KMS-11 (cell line): ENCODE data around the gene FBH1.
"Not testable (repeated sequence)": the region's sequence is repeated elsewhere in the genome, so short reads cannot be mapped to it uniquely, and the experiment has no call there.

Experiments
- H2AFZ ChIP-seq: fragments of 200-600 bp; sonication (generic); 2 replicates; pipeline ENCODE4 v1.6.1; 2016; ENCODE audit warnings: antibody characterized with exemption, mixed run types, low read depth
- H3K27ac ChIP-seq: fragments of 200-600 bp; sonication (generic); 2 replicates; pipeline ENCODE4 v1.6.1; 2016; ENCODE audit warnings: mild to moderate bottlenecking, mixed run types
- H3K27me3 ChIP-seq: fragments of 200-600 bp; sonication (generic); 2 replicates; pipeline ENCODE4 v1.6.1; 2017; ENCODE audit warnings: mild to moderate bottlenecking, low read depth, mixed run types, moderate library complexity; ENCODE audit not compliant: insufficient read depth
- H3K36me3 ChIP-seq: fragments of 200-600 bp; sonication (generic); 2 replicates; pipeline ENCODE4 v1.6.1; 2017; ENCODE audit warnings: mild to moderate bottlenecking, mixed run types; ENCODE audit not compliant: insufficient read depth
- H3K4me1 ChIP-seq: fragments of 200-600 bp; sonication (generic); 2 replicates; pipeline ENCODE4 v1.6.1; 2016; ENCODE audit warnings: mild to moderate bottlenecking, low read depth, mixed run types; ENCODE audit not compliant: poor library complexity, severe bottlenecking
- H3K4me2 ChIP-seq: fragments of 200-600 bp; sonication (generic); 2 replicates; pipeline ENCODE4 v1.7.0; 2016; ENCODE audit warnings: mild to moderate bottlenecking, mixed run types
- H3K4me3 ChIP-seq: fragments of 200-600 bp; sonication (generic); IDR thresholded peaks from 2 replicates; pipeline ENCODE4 v1.6.1; 2017; ENCODE audit warnings: low read depth, low read length, mixed read lengths; ENCODE audit not compliant: insufficient read depth
- H3K79me2 ChIP-seq: fragments of 200-600 bp; sonication (generic); 2 replicates; pipeline ENCODE4 v1.6.1; 2016; ENCODE audit warnings: low read depth, mixed run types; ENCODE audit not compliant: insufficient read depth
- H3K9ac ChIP-seq: fragments of 200-600 bp; sonication (generic); 2 replicates; pipeline ENCODE4 v1.6.1; 2016; ENCODE audit warnings: mild to moderate bottlenecking, mixed run types
- H4K20me1 ChIP-seq: fragments of 200-600 bp; sonication (generic); 2 replicates; pipeline ENCODE4 v1.6.1; 2016; ENCODE audit warnings: mild to moderate bottlenecking, mixed run types; ENCODE audit not compliant: insufficient read depth
- CTCF ChIP-seq: fragments of 200-600 bp; sonication (generic); conservative IDR thresholded peaks from 2 replicates; pipeline ENCODE4 v1.6.1; 2017; ENCODE audit warnings: low read depth, mild to moderate bottlenecking, antibody characterized with exemption, low read length, moderate library complexity, mixed read lengths

The FBH1 gene

GRCh38 chr10:5844345-5845055, 45.5 kb upstream of the FBH1 start:
- no peak overlapping the region for H3K9ac ChIP-seq
- H3K4me1 ChIP-seq = no peaks in the 10 kb centered on the region
- no peak for TF ChIP-seq CTCF

DNA sequence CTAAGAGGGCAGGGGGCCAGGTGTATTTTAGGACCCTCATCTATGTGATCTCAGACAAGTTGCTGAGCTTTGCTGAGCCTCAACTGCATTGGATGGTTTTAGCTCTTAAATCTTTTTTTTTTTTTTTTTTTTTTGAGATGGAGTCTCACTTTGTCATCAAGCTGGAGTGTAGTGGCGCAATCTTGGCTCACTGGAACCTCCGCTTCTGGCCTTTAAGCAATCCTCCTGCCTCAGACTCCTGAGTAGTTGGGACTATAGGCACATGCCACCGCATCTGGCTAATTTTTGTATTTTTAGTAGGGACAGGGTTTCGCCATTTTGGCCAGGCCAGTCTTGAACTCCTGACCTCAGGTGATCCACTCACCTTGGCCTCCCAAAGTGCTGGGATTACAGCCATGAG, 43.4 kb upstream of the FBH1 start:
- H3K4me2 ChIP-seq, H3K9ac ChIP-seq, H3K27me3 ChIP-seq, H3K27ac ChIP-seq, H4K20me1 ChIP-seq, H3K4me3 ChIP-seq, H3K4me1 ChIP-seq, H2AFZ ChIP-seq, H3K36me3 ChIP-seq, H3K79me2 ChIP-seq: not testable (repeated sequence)

More at GRCh38 chr10:5844345-5845055, 45.5 kb upstream of the FBH1 start:
- Histone ChIP-seq H3K79me2 (no peaks in the 10 kb centered on the region), H3K36me3 (no peaks in the 10 kb centered on the region), H3K27ac (no peak overlapping the region), H3K4me3 (no peak overlapping the region), H2AFZ (no peak overlapping the region), H3K27me3 (no peaks in the 10 kb centered on the region), H3K4me2 (no peak overlapping the region), H4K20me1 (no peaks in the 10 kb centered on the region)

DNA sequence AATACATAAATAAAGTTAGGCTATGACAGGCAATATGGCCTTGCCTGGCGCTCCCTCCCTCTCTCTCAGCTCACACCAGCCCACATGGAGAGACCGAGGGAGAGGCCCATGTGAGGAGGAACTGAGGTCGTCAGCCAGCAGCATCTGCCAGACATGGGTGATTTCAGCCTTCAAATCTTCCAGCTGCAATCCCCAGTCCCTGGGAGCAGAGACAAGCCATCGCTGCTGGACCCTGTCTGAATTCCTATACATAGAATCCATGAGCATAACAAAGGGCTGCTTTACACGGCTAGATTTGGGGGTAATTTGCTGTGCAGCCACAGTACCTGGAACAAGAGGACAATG, 35.9 kb upstream of the FBH1 start:
- no peaks in the 10 kb centered on the region for H3K4me1 ChIP-seq
- no peak overlapping the region for H3K4me2 ChIP-seq
- H3K9ac ChIP-seq = no peak overlapping the region
- H3K79me2 ChIP-seq = no peaks in the 10 kb centered on the region
- H3K4me3 ChIP-seq = no peak overlapping the region
- H3K27me3 ChIP-seq = no peaks in the 10 kb centered on the region
- no peaks in the 10 kb centered on the region for H4K20me1 ChIP-seq
- no peak for TF ChIP-seq CTCF
- no peak overlapping the region for H3K27ac ChIP-seq
- H2AFZ ChIP-seq = no peak overlapping the region
- H3K36me3 ChIP-seq = no peaks in the 10 kb centered on the region

- Histone ChIP-seq H3K4me1 (no peaks in the 10 kb centered on the region), H3K27me3 (no peaks in the 10 kb centered on the region), H3K36me3 (no peaks in the 10 kb centered on the region), H2AFZ (no peak overlapping the region), H3K27ac (no peak overlapping the region), H3K79me2 (no peaks in the 10 kb centered on the region), H3K4me3 (no peak overlapping the region), H4K20me1 (no peaks in the 10 kb centered on the region), H3K9ac (no peak overlapping the region), H3K4me2 (no peak overlapping the region)
- TF ChIP-seq CTCF = no peak
Observed at GRCh38 chr10:5855979-5856700, 33.9 kb upstream of the FBH1 start.

DNA sequence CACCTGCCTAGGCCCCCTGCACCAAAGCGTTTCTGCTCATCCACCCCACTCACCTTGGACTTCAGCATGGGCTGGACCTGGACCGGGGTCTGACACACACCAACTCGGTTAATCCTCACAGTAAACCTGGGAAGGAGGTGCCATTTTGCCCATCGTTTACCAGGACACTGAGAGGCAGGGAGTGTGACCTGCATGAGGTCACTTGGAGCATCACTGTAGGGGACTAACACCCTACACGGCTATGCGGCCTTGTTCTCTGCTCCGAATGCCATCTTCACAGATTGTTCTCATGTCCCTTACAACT, 33.4 kb upstream of the FBH1 start:
- no peak overlapping the region for H2AFZ ChIP-seq
- no peak overlapping the region for H3K9ac ChIP-seq
- H3K27ac ChIP-seq = no peak overlapping the region
- no peak overlapping the region for H3K4me3 ChIP-seq
- H4K20me1 ChIP-seq = no peaks in the 10 kb centered on the region
- peaks cover 3% of the 10 kb centered on the region for H3K4me1 ChIP-seq
- H3K36me3 ChIP-seq = no peaks in the 10 kb centered on the region
- H3K27me3 ChIP-seq = no peaks in the 10 kb centered on the region
- TF ChIP-seq CTCF = no peak
- H3K4me2 ChIP-seq = no peak overlapping the region
- H3K79me2 ChIP-seq = no peaks in the 10 kb centered on the region
